ENCODE results near the gene MANBA.

MANBA gene

DNA sequence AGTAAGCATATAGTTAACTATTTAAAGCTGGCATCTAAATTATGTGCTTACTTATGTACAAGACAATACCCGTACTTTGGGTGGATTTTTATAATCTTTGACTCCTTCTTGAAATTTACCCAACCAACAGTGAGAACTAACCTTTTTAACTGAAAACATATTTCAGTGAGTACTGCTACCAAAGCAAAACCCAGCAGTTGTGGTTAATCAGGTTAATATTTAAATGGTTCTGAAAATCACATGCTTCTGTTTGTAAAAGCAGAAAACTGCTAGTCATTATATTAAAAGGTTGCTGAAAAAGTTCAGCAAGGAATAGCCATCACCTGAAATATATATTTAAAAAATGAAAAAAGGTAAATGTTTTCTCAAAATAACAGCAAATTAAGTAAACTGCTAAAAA is 46.6 kb upstream of the MANBA start:
- no peak overlapping the region for H2BK5ac ChIP-seq (ENCODE audit: low read depth, low read length, poor library complexity, severe bottlenecking)
- no peak for DNase-seq
- no peak overlapping the region for H3K4ac ChIP-seq (ENCODE audit: low read depth in 1 of 2, low read length in 2 of 2)
- H4K91ac ChIP-seq (ENCODE audit: low read length), result no peak overlapping the region
- no peak overlapping the region for H2AFZ ChIP-seq (ENCODE audit: low read depth, low read length)
- WGBS, result 100% methylated on average over 1 of the region's 1 CpG
- no peak overlapping the region for H2BK12ac ChIP-seq (ENCODE audit: low read length in 2 of 2)
- no peak overlapping the region for H3K23ac ChIP-seq (ENCODE audit: low read length in 2 of 2)
- no peak overlapping the region for H3K9ac ChIP-seq (ENCODE audit: low read length)
- H2AK5ac ChIP-seq (ENCODE audit: low read length, severe bottlenecking), result no peak overlapping the region
- H2BK120ac ChIP-seq (ENCODE audit: low read depth, low read length), result no peak overlapping the region
- no peak overlapping the region for H3K14ac ChIP-seq (ENCODE audit: low read length in 2 of 2)
- no peak overlapping the region for H4K8ac ChIP-seq (ENCODE audit: low read length)
- H3K27ac ChIP-seq (ENCODE audit: low read length, poor library complexity, severe bottlenecking), result peak overlapping the region; percentile 55
- H3K36me3 ChIP-seq (ENCODE audit: control insufficient read depth in 1 of 2, insufficient read depth in 2 of 2, low read depth in 1 of 2, low read length in 2 of 2), result peaks cover 17 to 89% of the 10 kb centered on the region in 2 experiments
- no peak overlapping the region for H3K4me2 ChIP-seq (ENCODE audit: low read length, poor library complexity, severe bottlenecking)
- H3K18ac ChIP-seq (ENCODE audit: low read depth in 1 of 2, low read length in 2 of 2), result no peak overlapping the region
- H3K9me3 ChIP-seq (ENCODE audit: control insufficient read depth, low read length), result no peaks in the 10 kb centered on the region
- H2BK15ac ChIP-seq (ENCODE audit: low read depth, poor library complexity, severe bottlenecking), result no peak overlapping the region
- H3K4me1 ChIP-seq (ENCODE audit: control insufficient read depth, insufficient read depth, low read depth, low read length), result peaks cover 8% of the 10 kb centered on the region
- no peaks in the 10 kb centered on the region for H3K27me3 ChIP-seq (ENCODE audit: control insufficient read depth in 1 of 2, insufficient read depth in 1 of 2, low read length in 2 of 2)
- H3K4me3 ChIP-seq (ENCODE audit: insufficient read depth in 1 of 2, low read depth in 1 of 2, low read length in 2 of 2), result no peak overlapping the region
- H3K79me1 ChIP-seq (replicated peaks; ENCODE audit: low read length, poor library complexity, severe bottlenecking), result peaks cover 3% of the 10 kb centered on the region

DNA sequence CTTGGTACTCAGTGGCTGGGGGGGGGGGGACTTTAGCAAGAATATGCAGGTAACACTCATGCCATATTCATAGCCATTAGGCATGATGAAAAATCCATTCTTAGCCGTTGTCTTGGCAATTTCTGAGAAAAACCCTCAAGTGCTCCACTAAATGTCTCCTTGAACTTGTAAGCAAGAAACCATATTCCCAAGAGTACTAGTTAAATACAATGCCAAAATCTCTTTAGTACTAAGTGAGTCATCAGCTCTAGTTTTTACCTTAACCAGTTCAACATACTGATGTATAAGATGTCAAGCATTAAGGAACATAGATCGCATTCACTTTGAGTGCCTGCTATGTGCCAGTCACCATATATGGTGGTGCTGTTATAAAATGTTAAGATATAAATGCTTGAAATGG is 39.0 kb upstream of the MANBA start:
- Histone ChIP-seq H2BK5ac (ENCODE audit: low read depth, low read length, poor library complexity, severe bottlenecking) (no peak overlapping the region), H3K4me3 (ENCODE audit: insufficient read depth in 1 of 2, low read depth in 1 of 2, low read length in 2 of 2) (peak overlapping the region in 1 of 2 experiments; percentile 8), H3K4me1 (ENCODE audit: control insufficient read depth, insufficient read depth, low read depth, low read length) (no peaks in the 10 kb centered on the region), H3K18ac (ENCODE audit: low read depth in 1 of 2, low read length in 2 of 2) (no peak overlapping the region), H3K36me3 (ENCODE audit: control insufficient read depth in 1 of 2, insufficient read depth in 2 of 2, low read depth in 1 of 2, low read length in 2 of 2) (peaks cover 11 to 96% of the 10 kb centered on the region in 2 experiments), H2BK120ac (ENCODE audit: low read depth, low read length) (no peak overlapping the region), H3K9ac (ENCODE audit: low read length) (peak overlapping the region; percentile 49), H4K91ac (ENCODE audit: low read length) (no peak overlapping the region), H3K9me3 (ENCODE audit: control insufficient read depth, low read length) (no peaks in the 10 kb centered on the region), H3K27me3 (ENCODE audit: control insufficient read depth in 1 of 2, insufficient read depth in 1 of 2, low read length in 2 of 2) (no peaks in the 10 kb centered on the region), H3K23ac (ENCODE audit: low read length in 2 of 2) (no peak overlapping the region), H3K4ac (ENCODE audit: low read depth in 1 of 2, low read length in 2 of 2) (no peak overlapping the region), H2BK12ac (ENCODE audit: low read length in 2 of 2) (no peak overlapping the region), H2AFZ (ENCODE audit: low read depth, low read length) (no peak overlapping the region), H2BK15ac (ENCODE audit: low read depth, poor library complexity, severe bottlenecking) (no peak overlapping the region), H2AK5ac (ENCODE audit: low read length, severe bottlenecking) (no peak overlapping the region), H3K79me1 (replicated peaks; ENCODE audit: low read length, poor library complexity, severe bottlenecking) (peaks cover 3% of the 10 kb centered on the region), H3K27ac (ENCODE audit: low read length, poor library complexity, severe bottlenecking) (no peak overlapping the region), H3K14ac (ENCODE audit: low read length in 2 of 2) (no peak overlapping the region), H4K8ac (ENCODE audit: low read length) (no peak overlapping the region), H3K4me2 (ENCODE audit: low read length, poor library complexity, severe bottlenecking) (no peak overlapping the region)
- DNase-seq, result no peak
- 100% methylated on average over 1 of the region's 2 CpGs for WGBS

DNA sequence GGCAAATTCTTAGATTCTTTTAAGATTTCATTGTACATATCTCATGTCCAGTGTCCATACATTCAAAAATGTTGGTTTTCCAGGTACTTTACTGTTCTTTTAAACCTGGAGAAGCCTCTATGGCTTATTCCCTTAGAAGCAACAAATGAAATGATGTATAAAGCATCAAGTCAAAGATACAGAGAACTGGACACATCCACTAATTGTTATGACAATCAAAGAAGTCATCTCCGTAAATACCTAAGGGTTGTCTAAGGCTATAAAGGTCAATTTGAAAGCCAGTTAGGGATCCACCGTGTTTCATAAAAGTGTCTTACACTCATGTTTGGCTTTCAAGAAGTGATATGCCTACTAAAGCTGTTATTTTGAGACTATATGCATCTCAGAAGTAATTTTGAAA is 34.2 kb upstream of the MANBA start:
- no peak overlapping the region for H2BK120ac ChIP-seq (ENCODE audit: low read depth, low read length)
- no peak overlapping the region for H3K23ac ChIP-seq (ENCODE audit: low read length in 2 of 2)
- no peak overlapping the region for H3K4ac ChIP-seq (ENCODE audit: low read depth in 1 of 2, low read length in 2 of 2)
- no peak overlapping the region for H3K4me2 ChIP-seq (ENCODE audit: low read length, poor library complexity, severe bottlenecking)
- H3K4me1 ChIP-seq (ENCODE audit: control insufficient read depth, insufficient read depth, low read depth, low read length), result no peaks in the 10 kb centered on the region
- no peak overlapping the region for H3K14ac ChIP-seq (ENCODE audit: low read length in 2 of 2)
- H3K79me1 ChIP-seq (replicated peaks; ENCODE audit: low read length, poor library complexity, severe bottlenecking), result peaks cover 3% of the 10 kb centered on the region
- H2BK5ac ChIP-seq (ENCODE audit: low read depth, low read length, poor library complexity, severe bottlenecking), result no peak overlapping the region
- H3K36me3 ChIP-seq (ENCODE audit: control insufficient read depth in 1 of 2, insufficient read depth in 2 of 2, low read depth in 1 of 2, low read length in 2 of 2), result peaks cover 4 to 88% of the 10 kb centered on the region in 2 experiments
- H4K91ac ChIP-seq (ENCODE audit: low read length), result no peak overlapping the region
- no peak overlapping the region for H3K18ac ChIP-seq (ENCODE audit: low read depth in 1 of 2, low read length in 2 of 2)
- no peak overlapping the region for H2BK12ac ChIP-seq (ENCODE audit: low read length in 2 of 2)
- no peak overlapping the region for H2BK15ac ChIP-seq (ENCODE audit: low read depth, poor library complexity, severe bottlenecking)
- no peaks in the 10 kb centered on the region for H3K27me3 ChIP-seq (ENCODE audit: control insufficient read depth in 1 of 2, insufficient read depth in 1 of 2, low read length in 2 of 2)
- H4K8ac ChIP-seq (ENCODE audit: low read length), result no peak overlapping the region
- no peak overlapping the region for H3K27ac ChIP-seq (ENCODE audit: low read length, poor library complexity, severe bottlenecking)
- 100% methylated on average over 2 of the region's 2 CpGs for WGBS
- H3K4me3 ChIP-seq (ENCODE audit: insufficient read depth in 1 of 2, low read depth in 1 of 2, low read length in 2 of 2), result no peak overlapping the region
- no peak overlapping the region for H2AK5ac ChIP-seq (ENCODE audit: low read length, severe bottlenecking)
- no peak for DNase-seq
- no peaks in the 10 kb centered on the region for H3K9me3 ChIP-seq (ENCODE audit: control insufficient read depth, low read length)
- no peak overlapping the region for H2AFZ ChIP-seq (ENCODE audit: low read depth, low read length)
- H3K9ac ChIP-seq (ENCODE audit: low read length), result no peak overlapping the region

DNA sequence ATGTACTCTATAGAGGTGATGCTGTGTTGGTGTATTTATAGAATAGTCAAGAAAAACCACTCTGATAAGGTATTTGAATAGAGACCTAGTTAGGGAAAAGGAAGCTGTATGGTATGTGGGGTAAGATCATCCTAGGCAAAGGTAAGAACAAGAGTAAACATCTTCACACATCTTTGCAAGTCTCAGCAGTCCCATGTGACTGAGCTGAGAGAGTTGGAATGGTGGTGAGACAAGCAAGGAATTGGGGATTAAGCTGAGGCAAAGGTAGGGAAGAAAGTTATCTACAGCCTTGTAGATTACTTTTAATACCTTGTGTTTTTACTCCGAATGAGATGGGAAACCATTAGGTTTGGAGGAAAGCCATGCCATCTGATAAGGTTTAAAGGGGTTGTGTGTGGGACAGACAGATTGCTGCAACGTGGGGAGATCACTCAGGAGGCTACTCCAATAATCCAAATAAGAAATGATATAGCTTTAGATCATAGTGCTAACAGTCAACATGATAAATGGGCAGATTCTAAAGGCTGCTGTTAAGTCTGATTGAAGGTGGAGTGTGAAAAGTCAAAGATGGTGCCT is 31.7 kb upstream of the MANBA start:
- Histone ChIP-seq H3K4me2 (ENCODE audit: low read length, poor library complexity, severe bottlenecking) (no peak overlapping the region), H3K36me3 (ENCODE audit: control insufficient read depth in 1 of 2, insufficient read depth in 2 of 2, low read depth in 1 of 2, low read length in 2 of 2) (peaks cover 4 to 66% of the 10 kb centered on the region in 2 experiments), H3K4me3 (ENCODE audit: insufficient read depth in 1 of 2, low read depth in 1 of 2, low read length in 2 of 2) (no peak overlapping the region), H3K23ac (ENCODE audit: low read length in 2 of 2) (no peak overlapping the region), H2BK5ac (ENCODE audit: low read depth, low read length, poor library complexity, severe bottlenecking) (no peak overlapping the region), H3K27me3 (ENCODE audit: control insufficient read depth in 1 of 2, insufficient read depth in 1 of 2, low read length in 2 of 2) (no peaks in the 10 kb centered on the region), H4K91ac (ENCODE audit: low read length) (no peak overlapping the region), H3K18ac (ENCODE audit: low read depth in 1 of 2, low read length in 2 of 2) (no peak overlapping the region), H2AK5ac (ENCODE audit: low read length, severe bottlenecking) (no peak overlapping the region), H3K27ac (ENCODE audit: low read length, poor library complexity, severe bottlenecking) (no peak overlapping the region), H2AFZ (ENCODE audit: low read depth, low read length) (no peak overlapping the region), H4K8ac (ENCODE audit: low read length) (no peak overlapping the region), H3K4me1 (ENCODE audit: control insufficient read depth, insufficient read depth, low read depth, low read length) (no peaks in the 10 kb centered on the region), H2BK12ac (ENCODE audit: low read length in 2 of 2) (no peak overlapping the region), H3K14ac (ENCODE audit: low read length in 2 of 2) (no peak overlapping the region), H2BK15ac (ENCODE audit: low read depth, poor library complexity, severe bottlenecking) (no peak overlapping the region), H2BK120ac (ENCODE audit: low read depth, low read length) (no peak overlapping the region), H3K9ac (ENCODE audit: low read length) (no peak overlapping the region), H3K79me1 (replicated peaks; ENCODE audit: low read length, poor library complexity, severe bottlenecking) (peaks cover 3% of the 10 kb centered on the region), H3K4ac (ENCODE audit: low read depth in 1 of 2, low read length in 2 of 2) (no peak overlapping the region), H3K9me3 (ENCODE audit: control insufficient read depth, low read length) (no peaks in the 10 kb centered on the region)
- DNase-seq, result no peak
- WGBS, result 100% methylated on average over 1 of the region's 2 CpGs
